GM23338 (cell line): ENCODE measurements around the gene MYOM1. TPM values are rescaled to one million over a fixed set of nuclear protein-coding genes. Genes with fewer than 3 reads are reported as not detected.

Source experiments
- ATAC-seq: fragments of 200-7000 bp; cut with Tn5 transposase; 3 replicates; pipeline ENCODE4 v1.9.1; 2020
- DNase-seq: peaks from one replicate; pipeline ENCODE4 v3.0.0-alpha.2; 2015; ENCODE audit warnings: low spot score
- H2AFZ ChIP-seq: fragments of 200-600 bp; sonication (generic); 2 replicates; pipeline ENCODE4 v1.8.0; 2016; ENCODE audit warnings: antibody characterized with exemption, mild to moderate bottlenecking, moderate library complexity
- H3F3A ChIP-seq: fragments of 200-600 bp; sonication (generic); replicated peaks from 2 replicates; pipeline ENCODE4 v1.8.0; 2017; ENCODE audit warnings: antibody characterized with exemption, mixed run types, low read depth
- H3K27ac ChIP-seq: fragments of 200-600 bp; sonication (generic); 2 replicates; pipeline ENCODE4 v1.6.1; 2016; ENCODE audit warnings: low read depth
- H3K27me3 ChIP-seq: fragments of 200-600 bp; sonication (generic); 2 replicates; pipeline ENCODE4 v1.8.0; 2016; ENCODE audit warnings: mild to moderate bottlenecking, mixed run types, moderate library complexity; ENCODE audit not compliant: insufficient read depth
- H3K36me3 ChIP-seq: fragments of 200-600 bp; sonication (generic); 2 replicates; pipeline ENCODE4 v1.8.0; 2016; ENCODE audit warnings: mild to moderate bottlenecking; ENCODE audit not compliant: insufficient read depth
- H3K4me1 ChIP-seq: fragments of 200-600 bp; sonication (generic); 2 replicates; pipeline ENCODE4 v1.8.0; 2016; ENCODE audit warnings: mild to moderate bottlenecking, moderate library complexity; ENCODE audit not compliant: insufficient read depth
- H3K4me2 ChIP-seq: fragments of 200-600 bp; sonication (generic); 2 replicates; pipeline ENCODE4 v1.7.1; 2017; ENCODE audit warnings: mixed run types
- H3K4me3 ChIP-seq: fragments of 200-600 bp; sonication (generic); 2 replicates; pipeline ENCODE4 v1.6.1; 2016; ENCODE audit warnings: mixed run types
- H3K79me2 ChIP-seq: fragments of 200-600 bp; sonication (generic); replicated peaks from 2 replicates; pipeline ENCODE4 v1.8.0; 2017; ENCODE audit warnings: mild to moderate bottlenecking; ENCODE audit not compliant: insufficient read depth
- H3K9me2 ChIP-seq: fragments of 200-600 bp; sonication (generic); 2 replicates; pipeline ENCODE4 v1.8.0; 2017; ENCODE audit not compliant: insufficient read depth
- H4K20me1 ChIP-seq: fragments of 200-600 bp; sonication (generic); replicated peaks from 2 replicates; pipeline ENCODE4 v1.8.0; 2017; ENCODE audit warnings: mild to moderate bottlenecking; ENCODE audit not compliant: insufficient read depth
- H3K27ac Mint-ChIP-seq: 2 replicates; pipeline ENCODE4 v1.8.0; 2020; ENCODE audit warnings: inconsistent platforms, mild to moderate bottlenecking, moderate library complexity, mixed read lengths
- H3K27me3 Mint-ChIP-seq: 3 replicates; pipeline ENCODE4 v1.8.0; 2022; ENCODE audit warnings: low read depth, mild to moderate bottlenecking, moderate library complexity, mixed read lengths, inconsistent platforms; ENCODE audit not compliant: insufficient read depth, poor library complexity
- H3K36me3 Mint-ChIP-seq: 3 replicates; pipeline ENCODE4 v1.8.0; 2021; ENCODE audit warnings: low read depth, mild to moderate bottlenecking, inconsistent platforms, moderate library complexity, mixed read lengths
- H3K4me1 Mint-ChIP-seq: 3 replicates; pipeline ENCODE4 v1.8.0; 2020; ENCODE audit warnings: mild to moderate bottlenecking, inconsistent platforms, mixed read lengths
- H3K4me3 Mint-ChIP-seq: 3 replicates; pipeline ENCODE4 v1.8.0; 2021; ENCODE audit warnings: moderate library complexity, mild to moderate bottlenecking, inconsistent platforms, mixed read lengths
- H3K9me3 Mint-ChIP-seq: 3 replicates; pipeline ENCODE4 v1.8.0; 2020; ENCODE audit warnings: moderate library complexity, mild to moderate bottlenecking, inconsistent platforms, mixed read lengths
- CREB1 ChIP-seq: fragments of 250-450 bp; sonication (Bioruptor Pico); IDR thresholded peaks from 2 replicates; pipeline ENCODE4 v1.5.0; 2020; ENCODE audit warnings: low read depth, mild to moderate bottlenecking, moderate library complexity
- EZH2 ChIP-seq: fragments of 200-600 bp; sonication (generic); IDR thresholded peaks from one replicate; pipeline ENCODE4 v1.8.0; 2017; ENCODE audit warnings: antibody characterized with exemption, mild to moderate bottlenecking, low read depth; ENCODE audit not compliant: unreplicated experiment
- EZH2phosphoT487 ChIP-seq: fragments of 200-600 bp; sonication (generic); IDR thresholded peaks from one replicate; pipeline ENCODE4 v1.8.1; 2018; ENCODE audit warnings: antibody characterized with exemption; ENCODE audit not compliant: unreplicated experiment
- JUNB ChIP-seq: IDR thresholded peaks from one replicate; pipeline ENCODE4 v1.6.1; 2016; ENCODE audit warnings: antibody characterized with exemption; ENCODE audit not compliant: unreplicated experiment
- NANOG ChIP-seq: IDR thresholded peaks from 2 replicates; pipeline ENCODE4 v1.6.1; 2016; ENCODE audit warnings: antibody characterized with exemption, borderline replicate concordance
- POLR2AphosphoS5 ChIP-seq: IDR thresholded peaks from 2 replicates; pipeline ENCODE4 v1.6.1; 2016; ENCODE audit warnings: antibody characterized with exemption, low read depth
- STAT1 ChIP-seq: IDR thresholded peaks from one replicate; pipeline ENCODE4 v1.6.1; 2016; ENCODE audit warnings: antibody characterized with exemption; ENCODE audit not compliant: unreplicated experiment
- ZNF114 ChIP-seq: fragments of 250-450 bp; sonication (Bioruptor Pico); IDR thresholded peaks from 2 replicates; pipeline ENCODE4 v1.5.0; 2020; ENCODE audit warnings: mild to moderate bottlenecking, moderate library complexity
- ZNF331 ChIP-seq: fragments of 250-450 bp; sonication (Bioruptor Pico); IDR thresholded peaks from 2 replicates; pipeline ENCODE4 v1.5.0; 2020; ENCODE audit warnings: low read depth, mild to moderate bottlenecking, moderate library complexity
- long read RNA-seq: library from polyadenylated mRNA; unstranded; transcript quantifications from one replicate; pipeline ENCODE4 v2.0.0, GENCODE V29; 2020; ENCODE audit not compliant: unreplicated experiment
- polyA plus RNA-seq: library from polyadenylated mRNA; unstranded; fragments of >200 nt; fragmentation: Nextera tagmentation; extraction: Ambion mirVana; gene quantifications from 2 replicates; pipeline ENCODE4 v1.2.1, GENCODE V29; 2016
- total RNA-seq: library from RNA; depleted of rRNA; stranded (reverse); fragments of >200 nt; shearing (Covaris generic); gene quantifications from 2 replicates; pipeline ENCODE4 v1.2.3, GENCODE V29; 2014; rRNA removed
- TF ChIP-seq, protein P1 (sequence below): fragments of 250-450 bp; sonication (Bioruptor Pico); IDR thresholded peaks from 2 replicates; pipeline ENCODE4 v1.5.0; 2020; ENCODE audit warnings: mild to moderate bottlenecking, moderate library complexity
- TF ChIP-seq, protein P2 (sequence below), 2 experiments: fragments of 200-600 bp in 1 of 2; sonication (generic) in 1 of 2; conservative IDR thresholded peaks; 2 replicates each; pipeline versions ENCODE4 v1.5.1 to v1.6.1; 2016 to 2017; ENCODE audit warnings: antibody characterized with exemption in 2 of 2, low read depth in 2 of 2, mild to moderate bottlenecking in 2 of 2, moderate library complexity in 1 of 2
- TF ChIP-seq, protein P3 (sequence below): IDR thresholded peaks from 2 replicates; pipeline ENCODE4 v1.6.1; 2016; ENCODE audit warnings: antibody characterized with exemption
- TF ChIP-seq, protein P4 (sequence below): IDR thresholded peaks from one replicate; pipeline ENCODE4 v1.6.1; 2018; ENCODE audit warnings: antibody characterized with exemption; ENCODE audit not compliant: unreplicated experiment

The MYOM1 gene
- total RNA-seq (0.08 and 0.38 TPM in 2 replicates), polyA plus RNA-seq (0.21 and 0.27 TPM in 2 replicates)
- long read RNA-seq = 0 reads

DNA sequence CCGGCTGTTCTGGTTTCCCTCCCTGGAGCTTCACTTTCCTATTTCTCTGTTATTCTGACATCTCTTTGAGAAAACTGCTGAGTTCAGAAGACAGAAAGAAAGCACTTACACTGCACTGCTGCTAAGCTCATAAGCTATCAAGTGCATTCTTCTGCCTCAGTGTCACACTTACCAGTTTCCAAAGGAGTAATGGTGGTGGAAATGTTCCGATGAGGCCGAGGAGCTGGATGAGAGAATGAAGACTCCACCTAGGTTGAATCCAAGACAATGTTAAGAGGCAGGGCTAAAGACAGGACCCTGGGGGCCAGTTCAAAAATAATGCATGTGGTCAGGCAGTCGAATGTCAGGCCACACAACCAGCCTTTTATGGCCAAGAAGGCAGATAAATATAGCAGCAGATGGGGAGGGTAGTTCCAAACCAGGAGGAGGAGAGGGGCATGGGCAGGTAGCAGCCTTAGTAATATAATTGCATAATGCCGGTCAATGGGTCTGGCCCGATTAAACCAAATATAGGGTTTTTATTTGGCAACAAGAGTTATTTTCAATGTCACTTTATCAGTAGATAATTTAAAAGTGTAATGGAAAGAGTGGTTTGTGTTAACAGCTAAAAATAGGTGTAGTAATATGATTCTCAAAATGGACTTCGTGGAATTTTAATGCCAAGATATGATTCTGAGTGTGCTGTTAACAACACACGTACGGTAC, at the start of gene MYOM1:
Gene MYOM1 (minus strand): TSS at position 338 of the 705 bp plus-strand sequence. CDS start 4,745 bp downstream, outside the sequence.
- Histone ChIP-seq H3K27ac (no peak within 1 kb of the TSS), H4K20me1 (no peaks in the 10 kb centered on the region), H3K4me1 (peaks cover 14% of the 10 kb centered on the region), H2AFZ (peak within 1 kb of the TSS; percentile 6; the same call in 1 of the 2 replicates), H3K4me3 (no peak within 1 kb of the TSS), H3K4me2 (no peak within 1 kb of the TSS), H3K79me2 (no peaks in the 10 kb centered on the region), H3K27me3 (no peaks in the 10 kb centered on the region), H3F3A (no peaks in the 10 kb centered on the region), H3K36me3 (no peaks in the 10 kb centered on the region; the same call in 1 of the 2 replicates), H3K9me2 (no peaks in the 10 kb centered on the region; the same call in 1 of the 2 replicates)
- no peaks in the 10 kb centered on the region for H3K36me3 Mint-ChIP-seq
- TF ChIP-seq JUNB (no peak), ZNF331 (CRISPR knock-in tag) (no peak), ZNF114 (CRISPR knock-in tag) (no peak), EZH2phosphoT487 (no peak), CREB1 (CRISPR knock-in tag) (no peak), POLR2AphosphoS5 (no peak), STAT1 (no peak), EZH2 (no peak), NANOG (no peak)
- TF ChIP-seq, protein P1, sequence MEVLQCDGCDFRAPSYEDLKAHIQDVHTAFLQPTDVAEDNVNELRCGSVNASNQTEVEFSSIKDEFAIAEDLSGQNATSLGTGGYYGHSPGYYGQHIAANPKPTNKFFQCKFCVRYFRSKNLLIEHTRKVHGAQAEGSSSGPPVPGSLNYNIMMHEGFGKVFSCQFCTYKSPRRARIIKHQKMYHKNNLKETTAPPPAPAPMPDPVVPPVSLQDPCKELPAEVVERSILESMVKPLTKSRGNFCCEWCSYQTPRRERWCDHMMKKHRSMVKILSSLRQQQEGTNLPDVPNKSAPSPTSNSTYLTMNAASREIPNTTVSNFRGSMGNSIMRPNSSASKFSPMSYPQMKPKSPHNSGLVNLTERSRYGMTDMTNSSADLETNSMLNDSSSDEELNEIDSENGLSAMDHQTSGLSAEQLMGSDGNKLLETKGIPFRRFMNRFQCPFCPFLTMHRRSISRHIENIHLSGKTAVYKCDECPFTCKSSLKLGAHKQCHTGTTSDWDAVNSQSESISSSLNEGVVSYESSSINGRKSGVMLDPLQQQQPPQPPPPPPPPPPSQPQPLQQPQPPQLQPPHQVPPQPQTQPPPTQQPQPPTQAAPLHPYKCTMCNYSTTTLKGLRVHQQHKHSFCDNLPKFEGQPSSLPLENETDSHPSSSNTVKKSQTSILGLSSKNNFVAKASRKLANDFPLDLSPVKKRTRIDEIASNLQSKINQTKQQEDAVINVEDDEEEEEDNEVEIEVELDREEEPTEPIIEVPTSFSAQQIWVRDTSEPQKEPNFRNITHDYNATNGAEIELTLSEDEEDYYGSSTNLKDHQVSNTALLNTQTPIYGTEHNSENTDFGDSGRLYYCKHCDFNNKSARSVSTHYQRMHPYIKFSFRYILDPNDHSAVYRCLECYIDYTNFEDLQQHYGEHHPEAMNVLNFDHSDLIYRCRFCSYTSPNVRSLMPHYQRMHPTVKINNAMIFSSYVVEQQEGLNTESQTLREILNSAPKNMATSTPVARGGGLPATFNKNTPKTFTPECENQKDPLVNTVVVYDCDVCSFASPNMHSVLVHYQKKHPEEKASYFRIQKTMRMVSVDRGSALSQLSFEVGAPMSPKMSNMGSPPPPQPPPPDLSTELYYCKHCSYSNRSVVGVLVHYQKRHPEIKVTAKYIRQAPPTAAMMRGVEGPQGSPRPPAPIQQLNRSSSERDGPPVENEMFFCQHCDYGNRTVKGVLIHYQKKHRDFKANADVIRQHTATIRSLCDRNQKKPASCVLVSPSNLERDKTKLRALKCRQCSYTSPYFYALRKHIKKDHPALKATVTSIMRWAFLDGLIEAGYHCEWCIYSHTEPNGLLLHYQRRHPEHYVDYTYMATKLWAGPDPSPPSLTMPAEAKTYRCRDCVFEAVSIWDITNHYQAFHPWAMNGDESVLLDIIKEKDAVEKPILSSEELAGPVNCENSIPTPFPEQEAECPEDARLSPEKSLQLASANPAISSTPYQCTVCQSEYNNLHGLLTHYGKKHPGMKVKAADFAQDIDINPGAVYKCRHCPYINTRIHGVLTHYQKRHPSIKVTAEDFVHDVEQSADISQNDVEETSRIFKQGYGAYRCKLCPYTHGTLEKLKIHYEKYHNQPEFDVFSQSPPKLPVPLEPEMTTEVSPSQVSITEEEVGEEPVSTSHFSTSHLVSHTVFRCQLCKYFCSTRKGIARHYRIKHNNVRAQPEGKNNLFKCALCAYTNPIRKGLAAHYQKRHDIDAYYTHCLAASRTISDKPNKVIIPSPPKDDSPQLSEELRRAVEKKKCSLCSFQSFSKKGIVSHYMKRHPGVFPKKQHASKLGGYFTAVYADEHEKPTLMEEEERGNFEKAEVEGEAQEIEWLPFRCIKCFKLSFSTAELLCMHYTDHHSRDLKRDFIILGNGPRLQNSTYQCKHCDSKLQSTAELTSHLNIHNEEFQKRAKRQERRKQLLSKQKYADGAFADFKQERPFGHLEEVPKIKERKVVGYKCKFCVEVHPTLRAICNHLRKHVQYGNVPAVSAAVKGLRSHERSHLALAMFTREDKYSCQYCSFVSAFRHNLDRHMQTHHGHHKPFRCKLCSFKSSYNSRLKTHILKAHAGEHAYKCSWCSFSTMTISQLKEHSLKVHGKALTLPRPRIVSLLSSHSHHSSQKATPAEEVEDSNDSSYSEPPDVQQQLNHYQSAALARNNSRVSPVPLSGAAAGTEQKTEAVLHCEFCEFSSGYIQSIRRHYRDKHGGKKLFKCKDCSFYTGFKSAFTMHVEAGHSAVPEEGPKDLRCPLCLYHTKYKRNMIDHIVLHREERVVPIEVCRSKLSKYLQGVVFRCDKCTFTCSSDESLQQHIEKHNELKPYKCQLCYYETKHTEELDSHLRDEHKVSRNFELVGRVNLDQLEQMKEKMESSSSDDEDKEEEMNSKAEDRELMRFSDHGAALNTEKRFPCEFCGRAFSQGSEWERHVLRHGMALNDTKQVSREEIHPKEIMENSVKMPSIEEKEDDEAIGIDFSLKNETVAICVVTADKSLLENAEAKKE (CRISPR knock-in tag) = no peak
- TF ChIP-seq, protein P2, sequence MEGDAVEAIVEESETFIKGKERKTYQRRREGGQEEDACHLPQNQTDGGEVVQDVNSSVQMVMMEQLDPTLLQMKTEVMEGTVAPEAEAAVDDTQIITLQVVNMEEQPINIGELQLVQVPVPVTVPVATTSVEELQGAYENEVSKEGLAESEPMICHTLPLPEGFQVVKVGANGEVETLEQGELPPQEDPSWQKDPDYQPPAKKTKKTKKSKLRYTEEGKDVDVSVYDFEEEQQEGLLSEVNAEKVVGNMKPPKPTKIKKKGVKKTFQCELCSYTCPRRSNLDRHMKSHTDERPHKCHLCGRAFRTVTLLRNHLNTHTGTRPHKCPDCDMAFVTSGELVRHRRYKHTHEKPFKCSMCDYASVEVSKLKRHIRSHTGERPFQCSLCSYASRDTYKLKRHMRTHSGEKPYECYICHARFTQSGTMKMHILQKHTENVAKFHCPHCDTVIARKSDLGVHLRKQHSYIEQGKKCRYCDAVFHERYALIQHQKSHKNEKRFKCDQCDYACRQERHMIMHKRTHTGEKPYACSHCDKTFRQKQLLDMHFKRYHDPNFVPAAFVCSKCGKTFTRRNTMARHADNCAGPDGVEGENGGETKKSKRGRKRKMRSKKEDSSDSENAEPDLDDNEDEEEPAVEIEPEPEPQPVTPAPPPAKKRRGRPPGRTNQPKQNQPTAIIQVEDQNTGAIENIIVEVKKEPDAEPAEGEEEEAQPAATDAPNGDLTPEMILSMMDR (conservative IDR thresholded peaks at IDR 0.05; ENCODE audit: low read depth in 2 of 2) = no peak
- TF ChIP-seq, protein P3, sequence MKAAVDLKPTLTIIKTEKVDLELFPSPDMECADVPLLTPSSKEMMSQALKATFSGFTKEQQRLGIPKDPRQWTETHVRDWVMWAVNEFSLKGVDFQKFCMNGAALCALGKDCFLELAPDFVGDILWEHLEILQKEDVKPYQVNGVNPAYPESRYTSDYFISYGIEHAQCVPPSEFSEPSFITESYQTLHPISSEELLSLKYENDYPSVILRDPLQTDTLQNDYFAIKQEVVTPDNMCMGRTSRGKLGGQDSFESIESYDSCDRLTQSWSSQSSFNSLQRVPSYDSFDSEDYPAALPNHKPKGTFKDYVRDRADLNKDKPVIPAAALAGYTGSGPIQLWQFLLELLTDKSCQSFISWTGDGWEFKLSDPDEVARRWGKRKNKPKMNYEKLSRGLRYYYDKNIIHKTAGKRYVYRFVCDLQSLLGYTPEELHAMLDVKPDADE = no peak
- TF ChIP-seq, protein P4, sequence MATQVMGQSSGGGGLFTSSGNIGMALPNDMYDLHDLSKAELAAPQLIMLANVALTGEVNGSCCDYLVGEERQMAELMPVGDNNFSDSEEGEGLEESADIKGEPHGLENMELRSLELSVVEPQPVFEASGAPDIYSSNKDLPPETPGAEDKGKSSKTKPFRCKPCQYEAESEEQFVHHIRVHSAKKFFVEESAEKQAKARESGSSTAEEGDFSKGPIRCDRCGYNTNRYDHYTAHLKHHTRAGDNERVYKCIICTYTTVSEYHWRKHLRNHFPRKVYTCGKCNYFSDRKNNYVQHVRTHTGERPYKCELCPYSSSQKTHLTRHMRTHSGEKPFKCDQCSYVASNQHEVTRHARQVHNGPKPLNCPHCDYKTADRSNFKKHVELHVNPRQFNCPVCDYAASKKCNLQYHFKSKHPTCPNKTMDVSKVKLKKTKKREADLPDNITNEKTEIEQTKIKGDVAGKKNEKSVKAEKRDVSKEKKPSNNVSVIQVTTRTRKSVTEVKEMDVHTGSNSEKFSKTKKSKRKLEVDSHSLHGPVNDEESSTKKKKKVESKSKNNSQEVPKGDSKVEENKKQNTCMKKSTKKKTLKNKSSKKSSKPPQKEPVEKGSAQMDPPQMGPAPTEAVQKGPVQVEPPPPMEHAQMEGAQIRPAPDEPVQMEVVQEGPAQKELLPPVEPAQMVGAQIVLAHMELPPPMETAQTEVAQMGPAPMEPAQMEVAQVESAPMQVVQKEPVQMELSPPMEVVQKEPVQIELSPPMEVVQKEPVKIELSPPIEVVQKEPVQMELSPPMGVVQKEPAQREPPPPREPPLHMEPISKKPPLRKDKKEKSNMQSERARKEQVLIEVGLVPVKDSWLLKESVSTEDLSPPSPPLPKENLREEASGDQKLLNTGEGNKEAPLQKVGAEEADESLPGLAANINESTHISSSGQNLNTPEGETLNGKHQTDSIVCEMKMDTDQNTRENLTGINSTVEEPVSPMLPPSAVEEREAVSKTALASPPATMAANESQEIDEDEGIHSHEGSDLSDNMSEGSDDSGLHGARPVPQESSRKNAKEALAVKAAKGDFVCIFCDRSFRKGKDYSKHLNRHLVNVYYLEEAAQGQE = no peak
- H3K27me3 Mint-ChIP-seq = peaks cover 2% of the 10 kb centered on the region
- peaks cover 14% of the 10 kb centered on the region; the same call in 2 of the 3 replicates for H3K4me1 Mint-ChIP-seq
- no peak for ATAC-seq
- DNase-seq = no peak
- H3K4me3 Mint-ChIP-seq = no peak within 1 kb of the TSS
- no peaks in the 10 kb centered on the region for H3K9me3 Mint-ChIP-seq
- H3K27ac Mint-ChIP-seq = no peak within 1 kb of the TSS
